Endodermal cell (in vitro differentiated cells): ENCODE results near the gene EVA1C. TPM values are rescaled to one million over a fixed set of nuclear protein-coding genes. Genes with fewer than 3 reads are reported as not detected.
"Not testable (repeated sequence)": the region's sequence is repeated elsewhere in the genome, so short reads cannot be mapped to it uniquely, and the experiment has no call there.

Experiments
- DNase-seq: peaks from one replicate; pipeline ENCODE4 v3.0.0-alpha.2; 2017
- H3K27ac ChIP-seq: 2 replicates; pipeline ENCODE4 v1.5.1; 2013; ENCODE audit warnings: mild to moderate bottlenecking, low read depth, low read length, moderate library complexity
- H3K27me3 ChIP-seq: 2 replicates; pipeline ENCODE4 v1.6.1; 2013; ENCODE audit warnings: mild to moderate bottlenecking, low read length, moderate library complexity; ENCODE audit not compliant: insufficient read depth, control insufficient read depth, poor library complexity, severe bottlenecking
- H3K36me3 ChIP-seq: 2 replicates; pipeline ENCODE4 v1.7.0; 2013; ENCODE audit warnings: mild to moderate bottlenecking, low read length, moderate library complexity; ENCODE audit not compliant: control insufficient read depth, insufficient read depth
- H3K4me1 ChIP-seq: one replicate; pipeline ENCODE4 v1.7.0; 2013; ENCODE audit warnings: low read length; ENCODE audit not compliant: control insufficient read depth, insufficient read depth
- H3K4me3 ChIP-seq: 2 replicates; pipeline ENCODE4 v1.5.1; 2013; ENCODE audit warnings: mild to moderate bottlenecking, low read length, moderate library complexity
- H3K9ac ChIP-seq: 2 replicates; pipeline ENCODE4 v1.6.1; 2013; ENCODE audit warnings: mild to moderate bottlenecking, low read length, moderate library complexity; ENCODE audit not compliant: poor library complexity, severe bottlenecking; ENCODE audit errors: extremely low read depth
- H3K9me3 ChIP-seq: 2 replicates; pipeline ENCODE4 v1.6.1; 2013; ENCODE audit warnings: mild to moderate bottlenecking, low read length, moderate library complexity; ENCODE audit not compliant: control insufficient read depth
- H3K27ac Mint-ChIP-seq: 2 replicates; pipeline ENCODE4 v1.8.0; 2020; ENCODE audit warnings: mixed read lengths
- H3K27me3 Mint-ChIP-seq: 2 replicates; pipeline ENCODE4 v1.8.0; 2021; ENCODE audit warnings: mild to moderate bottlenecking, mixed read lengths; ENCODE audit not compliant: insufficient read depth
- H3K36me3 Mint-ChIP-seq: 2 replicates; pipeline ENCODE4 v1.8.0; 2020; ENCODE audit warnings: low read depth, mixed read lengths
- H3K4me1 Mint-ChIP-seq: 2 replicates; pipeline ENCODE4 v1.8.0; 2020; ENCODE audit warnings: mixed read lengths
- H3K4me3 Mint-ChIP-seq: 2 replicates; pipeline ENCODE4 v1.8.0; 2020; ENCODE audit warnings: mild to moderate bottlenecking, moderate library complexity, mixed read lengths
- H3K9me3 Mint-ChIP-seq: 2 replicates; pipeline ENCODE4 v1.8.0; 2020; ENCODE audit warnings: mild to moderate bottlenecking, mixed read lengths
- WGBS, 2 experiments: methylation state at CpG; one replicate each; pipeline versions ENCODE4 v1.1.5 to v1.1.7; 2013; ENCODE audit warnings: missing lambda C conversion rate in 2 of 2, mixed read lengths in 1 of 2; ENCODE audit not compliant: insufficient coverage in 1 of 2, insufficient read length in 1 of 2; 5-methylcytosine and 5-hydroxymethylcytosine counted together
- total RNA-seq, 2 donors: library from RNA; stranded (reverse); fragmentation: NEBNext Ultra II Directional in 1 of 2; extraction: Animal tissue kit (Norgen Biotek cat#: 25700) in 1 of 2; gene quantifications; 2 replicates in 1 of 2; 3 replicates in 1 of 2; pipeline ENCODE4 v1.2.1, GENCODE V29; 2021
- TF ChIP-seq, protein P1 (sequence below): fragments of 200-600 bp; sonication (generic); conservative IDR thresholded peaks from 2 replicates; pipeline ENCODE4 v1.5.0; 2021; ENCODE audit warnings: antibody characterized with exemption, mild to moderate bottlenecking

Gene EVA1C
- total RNA-seq, 2 donors from 2014 or later, result 0.68 TPM; not detected in 1

- no peaks in the 10 kb centered on the region for H3K27me3 ChIP-seq
- no peaks in the 10 kb centered on the region for H3K9me3 Mint-ChIP-seq
- H3K36me3 Mint-ChIP-seq, result peaks cover 60% of the 10 kb centered on the region
Observed at GRCh38 chr21:32366191-32366590, 46.3 kb upstream of the EVA1C start.

DNA sequence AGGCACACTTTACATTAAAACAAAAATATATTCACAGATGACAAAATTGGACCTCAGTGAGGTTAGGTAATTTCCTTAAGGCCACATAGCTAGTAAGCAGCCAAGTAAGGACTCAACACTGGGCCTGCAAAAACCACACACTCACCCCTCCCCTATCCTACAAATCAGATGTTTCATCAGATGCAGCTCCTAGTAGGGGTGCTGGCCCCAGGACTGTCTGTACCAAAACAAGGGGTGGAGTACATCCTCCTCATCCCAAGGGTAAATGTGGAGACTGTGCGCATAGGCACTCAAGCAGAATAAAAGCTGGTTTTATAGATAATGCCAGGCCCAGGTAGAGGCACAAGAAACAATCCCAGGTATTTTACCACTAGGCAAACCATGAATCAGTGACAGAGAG lies 45.3 kb upstream of the EVA1C start:
- TF ChIP-seq, protein P1, sequence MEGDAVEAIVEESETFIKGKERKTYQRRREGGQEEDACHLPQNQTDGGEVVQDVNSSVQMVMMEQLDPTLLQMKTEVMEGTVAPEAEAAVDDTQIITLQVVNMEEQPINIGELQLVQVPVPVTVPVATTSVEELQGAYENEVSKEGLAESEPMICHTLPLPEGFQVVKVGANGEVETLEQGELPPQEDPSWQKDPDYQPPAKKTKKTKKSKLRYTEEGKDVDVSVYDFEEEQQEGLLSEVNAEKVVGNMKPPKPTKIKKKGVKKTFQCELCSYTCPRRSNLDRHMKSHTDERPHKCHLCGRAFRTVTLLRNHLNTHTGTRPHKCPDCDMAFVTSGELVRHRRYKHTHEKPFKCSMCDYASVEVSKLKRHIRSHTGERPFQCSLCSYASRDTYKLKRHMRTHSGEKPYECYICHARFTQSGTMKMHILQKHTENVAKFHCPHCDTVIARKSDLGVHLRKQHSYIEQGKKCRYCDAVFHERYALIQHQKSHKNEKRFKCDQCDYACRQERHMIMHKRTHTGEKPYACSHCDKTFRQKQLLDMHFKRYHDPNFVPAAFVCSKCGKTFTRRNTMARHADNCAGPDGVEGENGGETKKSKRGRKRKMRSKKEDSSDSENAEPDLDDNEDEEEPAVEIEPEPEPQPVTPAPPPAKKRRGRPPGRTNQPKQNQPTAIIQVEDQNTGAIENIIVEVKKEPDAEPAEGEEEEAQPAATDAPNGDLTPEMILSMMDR, result no peak
- H3K36me3 ChIP-seq, result peaks cover 84% of the 10 kb centered on the region
- no peak overlapping the region for H3K27ac Mint-ChIP-seq
- no peaks in the 10 kb centered on the region for H3K4me1 ChIP-seq
- DNase-seq, result no peak
- no peaks in the 10 kb centered on the region for H3K27me3 ChIP-seq
- H3K9me3 Mint-ChIP-seq, result no peaks in the 10 kb centered on the region
- no peaks in the 10 kb centered on the region for H3K27me3 Mint-ChIP-seq
- no peak overlapping the region for H3K9ac ChIP-seq
- H3K36me3 Mint-ChIP-seq, result peaks cover 60% of the 10 kb centered on the region
- H3K4me3 ChIP-seq, result no peak overlapping the region
- H3K9me3 ChIP-seq, result no peaks in the 10 kb centered on the region
- H3K4me1 Mint-ChIP-seq, result no peaks in the 10 kb centered on the region
- WGBS, 2 experiments, result 95 to 100% methylated on average over 1 of the region's 1 CpG
- no peak overlapping the region for H3K27ac ChIP-seq
- H3K4me3 Mint-ChIP-seq, result no peak overlapping the region

More at GRCh38 chr21:32366191-32366590, 46.3 kb upstream of the EVA1C start:
- Histone ChIP-seq H3K36me3 (peaks cover 79% of the 10 kb centered on the region), H3K9ac (no peak overlapping the region), H3K9me3 (no peaks in the 10 kb centered on the region), H3K27ac (no peak overlapping the region), H3K4me3 (no peak overlapping the region), H3K4me1 (no peaks in the 10 kb centered on the region)
- Mint-ChIP-seq H3K27me3 (no peaks in the 10 kb centered on the region), H3K27ac (no peak overlapping the region), H3K4me1 (no peaks in the 10 kb centered on the region), H3K4me3 (no peak overlapping the region)
- DNase-seq, result no peak
- TF ChIP-seq, protein P1, result no peak
- 93 to 100% methylated on average over 1 to 4 of the region's 4 CpGs for WGBS, 2 experiments

- DNase-seq, result no peak
- Histone ChIP-seq H3K27me3 (no peaks in the 10 kb centered on the region), H3K27ac (no peak overlapping the region), H3K9ac (no peak overlapping the region), H3K4me3 (no peak overlapping the region), H3K9me3 (no peaks in the 10 kb centered on the region), H3K36me3 (peaks cover 86% of the 10 kb centered on the region), H3K4me1 (no peaks in the 10 kb centered on the region)
- Mint-ChIP-seq H3K9me3 (no peaks in the 10 kb centered on the region), H3K4me1 (no peaks in the 10 kb centered on the region), H3K4me3 (no peak overlapping the region), H3K36me3 (peaks cover 60% of the 10 kb centered on the region), H3K27me3 (no peaks in the 10 kb centered on the region), H3K27ac (peak overlapping the region; percentile 16)
- TF ChIP-seq, protein P1, result no peak
- WGBS, 2 experiments, result 92 to 98% methylated on average over 6 to 9 of the region's 9 CpGs
Observed at GRCh38 chr21:32368386-32368785, 44.1 kb upstream of the EVA1C start.

GRCh38 chr21:32368961-32369360 lies 43.5 kb upstream of the EVA1C start:
- DNase-seq, H3K27me3 ChIP-seq, H3K4me3 Mint-ChIP-seq, H3K9ac ChIP-seq, H3K4me3 ChIP-seq, H3K9me3 Mint-ChIP-seq, H3K4me1 Mint-ChIP-seq, H3K4me1 ChIP-seq, H3K9me3 ChIP-seq, H3K27ac ChIP-seq, H3K27me3 Mint-ChIP-seq, H3K27ac Mint-ChIP-seq: not testable (repeated sequence)
- WGBS, 2 experiments, result 82 to 100% methylated on average over 1 of the region's 1 CpG
- peaks cover 88% of the 10 kb centered on the region for H3K36me3 ChIP-seq
- peaks cover 58% of the 10 kb centered on the region for H3K36me3 Mint-ChIP-seq
